A549 (cell line): ENCODE measurements around the gene CHCHD6. TPM values are rescaled to one million over a fixed set of nuclear protein-coding genes. Genes with fewer than 3 reads are reported as not detected.

Experiments used
- ATAC-seq, 2 experiments: fragments of 200-7000 bp in 1 of 2; fragments of >200 bp in 1 of 2; cut with Nextera tagmentation in 1 of 2; cut with Tn5 transposase in 1 of 2; 3 replicates each; pipeline versions ENCODE4 v1.8.0 to v1.9.1; 2018 to 2020; ENCODE audit warnings: mild to moderate bottlenecking in 1 of 2, moderate library complexity in 1 of 2
- CTCF ChIA-PET: fragments of 300-600 bp; sonication (Branson Sonifier 250); formaldehyde crosslinking; extraction: SDS; loops from one replicate; lab custom pipeline; 2021; ENCODE audit warnings: antibody characterized with exemption, inconsistent platforms; lab: Yijun Ruan, JAX
- POLR2A ChIA-PET: fragments of 350-600 bp; formaldehyde crosslinking; extraction: SDS; loops from one replicate; lab custom pipeline; 2021; ENCODE audit warnings: antibody characterized with exemption, inconsistent platforms; lab: Yijun Ruan, JAX
- DNase-seq, 2 experiments: peaks; one replicate each; pipeline versions ENCODE4 v3.0.0 to v3.0.0-alpha.2; 2011 to 2016; ENCODE audit warnings: low read depth in 1 of 2, low spot score in 1 of 2
- FAIRE-seq: peaks from 2 replicates; lab custom pipeline; 2011; peaks lifted over from hg19 to GRCh38; lab: Jason Lieb, UNC
- H3K27ac ChIP-seq, 2 experiments: fragments of >200 bp; sonication (Bioruptor Twin); formaldehyde crosslinking; 3 replicates each; pipeline ENCODE4 v1.5.1; 2016 to 2017
- H3K4me1 ChIP-seq: fragments of >200 bp; sonication (Bioruptor Twin); formaldehyde crosslinking; 3 replicates; pipeline ENCODE4 v1.6.1; 2016
- H3K4me2 ChIP-seq: fragments of >200 bp; sonication (Bioruptor Twin); formaldehyde crosslinking; 3 replicates; pipeline ENCODE4 v1.6.1; 2016
- H3K4me3 ChIP-seq: fragments of >200 bp; sonication (Bioruptor Twin); formaldehyde crosslinking; 3 replicates; pipeline ENCODE4 v1.5.1; 2016
- H3K9me3 ChIP-seq: fragments of >200 bp; sonication (Bioruptor Twin); formaldehyde crosslinking; 3 replicates; pipeline ENCODE4 v1.6.1; 2016
- CBX2 ChIP-seq: fragments of 200-600 bp; sonication (generic); IDR thresholded peaks from 2 replicates; pipeline ENCODE4 v1.6.1; 2016; ENCODE audit warnings: low read depth, mild to moderate bottlenecking, borderline replicate concordance
- CHD2 ChIP-seq: fragments of 150-350 bp; IDR thresholded peaks from 2 replicates; pipeline ENCODE4 v1.6.1; 2014; ENCODE audit warnings: low read length; ENCODE audit not compliant: partially characterized antibody
- EHF ChIP-seq: fragments of 250-450 bp; sonication (Bioruptor Pico); IDR thresholded peaks from 2 replicates; pipeline ENCODE4 v1.5.0; 2020; ENCODE audit warnings: mild to moderate bottlenecking
- EHMT2 ChIP-seq: fragments of 200-600 bp; sonication (generic); IDR thresholded peaks from 2 replicates; pipeline ENCODE4 v1.6.1; 2016; ENCODE audit warnings: antibody characterized with exemption, low read depth, mild to moderate bottlenecking, moderate library complexity
- ESRRA ChIP-seq: fragments of 150-350 bp; IDR thresholded peaks from 2 replicates; pipeline ENCODE4 v1.6.1; 2014; ENCODE audit warnings: mild to moderate bottlenecking, low read length, borderline replicate concordance
- HES2 ChIP-seq: fragments of >200 bp; sonication (Bioruptor Twin); formaldehyde crosslinking; IDR thresholded peaks from 2 replicates; pipeline ENCODE4 v1.6.1; 2016
- HEYL ChIP-seq: fragments of 250-450 bp; sonication (Bioruptor Pico); IDR thresholded peaks from 2 replicates; pipeline ENCODE4 v1.8.0; 2021; ENCODE audit warnings: mild to moderate bottlenecking, moderate library complexity
- HMGXB4 ChIP-seq: fragments of 250-450 bp; sonication (Bioruptor Pico); IDR thresholded peaks from 2 replicates; pipeline ENCODE4 v1.5.0; 2021; ENCODE audit warnings: mild to moderate bottlenecking, moderate library complexity, borderline replicate concordance
- HOXB13 ChIP-seq: fragments of 250-450 bp; sonication (Bioruptor Pico); IDR thresholded peaks from 2 replicates; pipeline ENCODE4 v1.5.0; 2020; ENCODE audit warnings: low read depth, mild to moderate bottlenecking, moderate library complexity
- HOXB5 ChIP-seq: fragments of 250-450 bp; sonication (Bioruptor Pico); IDR thresholded peaks from 2 replicates; pipeline ENCODE4 v1.5.0; 2020; ENCODE audit warnings: mild to moderate bottlenecking, moderate library complexity
- JUN ChIP-seq, 2 experiments: fragments of >200 bp; sonication (Bioruptor Twin); formaldehyde crosslinking; IDR thresholded peaks; 2 replicates in 1 of 2; 3 replicates in 1 of 2; pipeline ENCODE4 v1.6.1; 2016 to 2017
- KDM1A ChIP-seq: fragments of 200-600 bp; sonication (generic); IDR thresholded peaks from 2 replicates; pipeline ENCODE4 v1.6.1; 2016; ENCODE audit warnings: low read depth, mild to moderate bottlenecking
- NFE2L2 ChIP-seq: fragments of 150-350 bp; conservative IDR thresholded peaks from 2 replicates; pipeline ENCODE4 v1.6.1; 2014; ENCODE audit warnings: low read length
- NR3C1 ChIP-seq: fragments of >200 bp; sonication (Bioruptor Twin); formaldehyde crosslinking; IDR thresholded peaks from 3 replicates; pipeline ENCODE4 v1.6.1; 2017
- POLR2AphosphoS2 ChIP-seq: conservative IDR thresholded peaks from 2 replicates; pipeline ENCODE4 v1.6.1; 2012; ENCODE audit warnings: low read length, improper control_type of control experiment, inconsistent platforms
- RAD21 ChIP-seq, 2 experiments: fragments of >200 bp in 1 of 2; sonication (Bioruptor Twin) in 1 of 2; formaldehyde crosslinking in 1 of 2; IDR thresholded peaks in 1 of 2; conservative IDR thresholded peaks in 1 of 2; 2 replicates in 1 of 2; 3 replicates in 1 of 2; pipeline ENCODE4 v1.6.1; 2012 to 2018; ENCODE audit warnings: inconsistent platforms in 1 of 2
- RARB ChIP-seq: fragments of 250-450 bp; sonication (Bioruptor Pico); IDR thresholded peaks from 2 replicates; pipeline ENCODE4 v1.8.0; 2021; ENCODE audit warnings: mild to moderate bottlenecking, moderate library complexity
- TFCP2L1 ChIP-seq: fragments of 250-450 bp; sonication (Bioruptor Pico); IDR thresholded peaks from 2 replicates; pipeline ENCODE4 v1.5.0; 2021; ENCODE audit warnings: mild to moderate bottlenecking
- ZFP36 ChIP-seq: fragments of 450-650 bp; IDR thresholded peaks from 2 replicates; pipeline ENCODE4 v1.6.1; 2014; ENCODE audit warnings: borderline replicate concordance; ENCODE audit not compliant: partially characterized antibody
- WGBS: methylation state at CpG from one replicate; pipeline ENCODE4 v1.1.6; 2017; ENCODE audit errors: missing lambda C conversion rate; 5-methylcytosine and 5-hydroxymethylcytosine counted together
- polyA plus RNA-seq, 4 experiments: library from polyadenylated mRNA; depleted of rRNA in 3 of 4; stranded (reverse); fragments of >200 nt; fragmentation: RNase III in 1 of 4; extraction: RNeasy Plus Mini Kit Qiagen cat#74134 plus additional on column Dnase treatment in 1 of 4; gene quantifications; 2 replicates in 3 of 4; 3 replicates in 1 of 4; pipeline ENCODE4 v1.2.3, GENCODE V29; 2011 to 2017
- TF ChIP-seq, protein P1 (sequence below): fragments of 150-350 bp; IDR thresholded peaks from 2 replicates; pipeline ENCODE4 v1.6.1; 2014; ENCODE audit warnings: low read depth, mild to moderate bottlenecking, low read length
- TF ChIP-seq, protein P2 (sequence below): fragments of 250-450 bp; sonication (Bioruptor Pico); IDR thresholded peaks from 2 replicates; pipeline ENCODE4 v1.5.0; 2020; ENCODE audit warnings: low read depth, mild to moderate bottlenecking, moderate library complexity
- TF ChIP-seq, protein P3 (sequence below): fragments of >200 bp; sonication (Bioruptor Twin); formaldehyde crosslinking; IDR thresholded peaks from 3 replicates; pipeline ENCODE4 v1.5.1; 2016
- TF ChIP-seq, protein P4 (sequence below): fragments of 450-650 bp; IDR thresholded peaks from 2 replicates; pipeline ENCODE4 v1.6.1; 2014; ENCODE audit warnings: antibody characterized with exemption
- TF ChIP-seq, protein P5 (sequence below): IDR thresholded peaks from 2 replicates; pipeline ENCODE4 v1.6.1; 2012
- TF ChIP-seq, protein P6 (sequence below): IDR thresholded peaks from 2 replicates; pipeline ENCODE4 v1.6.1; 2012

Gene CHCHD6
- polyA plus RNA-seq, 2 of the 4 experiments (the other 2 are of a cell fraction): 15.0 to 18.1 TPM

DNA sequence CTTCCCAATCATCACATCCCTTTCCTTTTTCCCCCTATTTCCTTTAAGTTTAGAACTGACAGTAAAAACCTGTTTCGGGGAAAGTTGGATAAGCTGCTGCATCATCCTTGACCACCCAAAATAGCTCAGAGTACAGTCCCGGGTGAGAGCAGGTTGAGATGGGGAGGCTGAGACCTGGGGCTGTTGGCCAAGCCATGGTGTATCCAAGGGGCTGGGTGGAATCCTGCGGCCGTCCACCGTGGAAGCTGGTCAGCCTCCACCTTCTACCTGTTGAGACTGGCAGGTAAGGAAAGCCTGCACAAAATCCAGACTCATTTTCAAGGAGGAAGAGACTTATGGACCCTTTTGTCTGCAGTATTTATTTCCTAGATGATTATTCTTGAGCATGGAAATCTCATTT is 150.6 kb downstream of the CHCHD6 start:
- DNase-seq (no peak), FAIRE-seq (no peak)
- 100% methylated on average over 5 of the region's 5 CpGs for WGBS
- no peaks in the 10 kb centered on the region for H3K9me3 ChIP-seq
- no peak for TF ChIP-seq RAD21 (conservative IDR thresholded peaks at IDR 0.05 in 1 of 2, IDR thresholded peaks at IDR 0.05 in 1 of 2)
- no peak for TF ChIP-seq NR3C1
- TF ChIP-seq EHF (CRISPR knock-in tag): no peak
- no peak for TF ChIP-seq NFE2L2
- TF ChIP-seq, protein P1, sequence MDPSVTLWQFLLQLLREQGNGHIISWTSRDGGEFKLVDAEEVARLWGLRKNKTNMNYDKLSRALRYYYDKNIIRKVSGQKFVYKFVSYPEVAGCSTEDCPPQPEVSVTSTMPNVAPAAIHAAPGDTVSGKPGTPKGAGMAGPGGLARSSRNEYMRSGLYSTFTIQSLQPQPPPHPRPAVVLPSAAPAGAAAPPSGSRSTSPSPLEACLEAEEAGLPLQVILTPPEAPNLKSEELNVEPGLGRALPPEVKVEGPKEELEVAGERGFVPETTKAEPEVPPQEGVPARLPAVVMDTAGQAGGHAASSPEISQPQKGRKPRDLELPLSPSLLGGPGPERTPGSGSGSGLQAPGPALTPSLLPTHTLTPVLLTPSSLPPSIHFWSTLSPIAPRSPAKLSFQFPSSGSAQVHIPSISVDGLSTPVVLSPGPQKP: no peak
- no peak for TF ChIP-seq HOXB5
- no peak for TF ChIP-seq HES2
- TF ChIP-seq, protein P2, sequence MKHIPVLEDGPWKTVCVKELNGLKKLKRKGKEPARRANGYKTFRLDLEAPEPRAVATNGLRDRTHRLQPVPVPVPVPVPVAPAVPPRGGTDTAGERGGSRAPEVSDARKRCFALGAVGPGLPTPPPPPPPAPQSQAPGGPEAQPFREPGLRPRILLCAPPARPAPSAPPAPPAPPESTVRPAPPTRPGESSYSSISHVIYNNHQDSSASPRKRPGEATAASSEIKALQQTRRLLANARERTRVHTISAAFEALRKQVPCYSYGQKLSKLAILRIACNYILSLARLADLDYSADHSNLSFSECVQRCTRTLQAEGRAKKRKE (CRISPR knock-in tag): no peak
- TF ChIP-seq HEYL: no peak
- no peak for TF ChIP-seq CHD2
- no peak for TF ChIP-seq ESRRA
- no peak for TF ChIP-seq JUN (IDR thresholded peaks at IDR 0.05)
- TF ChIP-seq RARB (CRISPR knock-in tag): no peak
- no peak for TF ChIP-seq ZFP36
- TF ChIP-seq, protein P3, sequence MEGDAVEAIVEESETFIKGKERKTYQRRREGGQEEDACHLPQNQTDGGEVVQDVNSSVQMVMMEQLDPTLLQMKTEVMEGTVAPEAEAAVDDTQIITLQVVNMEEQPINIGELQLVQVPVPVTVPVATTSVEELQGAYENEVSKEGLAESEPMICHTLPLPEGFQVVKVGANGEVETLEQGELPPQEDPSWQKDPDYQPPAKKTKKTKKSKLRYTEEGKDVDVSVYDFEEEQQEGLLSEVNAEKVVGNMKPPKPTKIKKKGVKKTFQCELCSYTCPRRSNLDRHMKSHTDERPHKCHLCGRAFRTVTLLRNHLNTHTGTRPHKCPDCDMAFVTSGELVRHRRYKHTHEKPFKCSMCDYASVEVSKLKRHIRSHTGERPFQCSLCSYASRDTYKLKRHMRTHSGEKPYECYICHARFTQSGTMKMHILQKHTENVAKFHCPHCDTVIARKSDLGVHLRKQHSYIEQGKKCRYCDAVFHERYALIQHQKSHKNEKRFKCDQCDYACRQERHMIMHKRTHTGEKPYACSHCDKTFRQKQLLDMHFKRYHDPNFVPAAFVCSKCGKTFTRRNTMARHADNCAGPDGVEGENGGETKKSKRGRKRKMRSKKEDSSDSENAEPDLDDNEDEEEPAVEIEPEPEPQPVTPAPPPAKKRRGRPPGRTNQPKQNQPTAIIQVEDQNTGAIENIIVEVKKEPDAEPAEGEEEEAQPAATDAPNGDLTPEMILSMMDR: no peak
- TF ChIP-seq, all 56 proteins: peak for 0
- H3K4me3 ChIP-seq: no peak overlapping the region
- H3K27ac ChIP-seq: no peak overlapping the region
- ChIA-PET CTCF (no interaction called here), POLR2A (no interaction called here)
- no peak overlapping the region for H3K4me2 ChIP-seq
- peaks cover 42% of the 10 kb centered on the region for H3K4me1 ChIP-seq
- ATAC-seq: no peak

DNA sequence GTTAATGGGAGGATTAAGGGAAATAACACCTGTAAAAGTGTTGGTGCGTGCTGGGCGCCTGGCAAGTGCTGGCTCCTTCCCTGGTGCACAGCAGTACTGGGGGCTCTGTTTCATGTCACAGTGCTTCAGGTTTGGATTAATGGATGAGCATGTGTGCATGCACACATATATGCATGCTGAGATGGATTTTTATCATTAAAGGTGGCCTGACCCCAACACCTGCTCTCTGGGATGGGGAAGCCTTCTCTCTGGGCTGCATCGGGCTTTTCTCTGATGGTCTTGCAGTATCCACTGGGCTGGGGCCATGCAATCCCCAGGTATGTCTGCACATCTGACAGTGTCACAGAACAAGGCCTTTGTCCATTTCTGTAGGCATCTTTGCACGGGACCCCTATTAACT is 151.3 kb downstream of the CHCHD6 start:
- Histone ChIP-seq H3K4me3 (no peak overlapping the region), H3K4me1 (peaks cover 40% of the 10 kb centered on the region), H3K27ac (no peak overlapping the region), H3K4me2 (no peak overlapping the region)
- FAIRE-seq (no peak), ATAC-seq (no peak), DNase-seq (no peak)
- POLR2A ChIA-PET: interaction anchor here (0.6 kb wide), 1 partner anchor 57 kb away, joined by 4 read pairs; no protein-coding TSS in a partner anchor
- TF ChIP-seq, protein P4, sequence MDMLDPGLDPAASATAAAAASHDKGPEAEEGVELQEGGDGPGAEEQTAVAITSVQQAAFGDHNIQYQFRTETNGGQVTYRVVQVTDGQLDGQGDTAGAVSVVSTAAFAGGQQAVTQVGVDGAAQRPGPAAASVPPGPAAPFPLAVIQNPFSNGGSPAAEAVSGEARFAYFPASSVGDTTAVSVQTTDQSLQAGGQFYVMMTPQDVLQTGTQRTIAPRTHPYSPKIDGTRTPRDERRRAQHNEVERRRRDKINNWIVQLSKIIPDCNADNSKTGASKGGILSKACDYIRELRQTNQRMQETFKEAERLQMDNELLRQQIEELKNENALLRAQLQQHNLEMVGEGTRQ: no peak
- TF ChIP-seq JUN (IDR thresholded peaks at IDR 0.05): no peak
- no peak for TF ChIP-seq KDM1A
- TF ChIP-seq, protein P2 (CRISPR knock-in tag): no peak
- TF ChIP-seq RARB (CRISPR knock-in tag): no peak
- no peak for TF ChIP-seq POLR2AphosphoS2
- no peak for TF ChIP-seq ZFP36
- TF ChIP-seq, protein P5, sequence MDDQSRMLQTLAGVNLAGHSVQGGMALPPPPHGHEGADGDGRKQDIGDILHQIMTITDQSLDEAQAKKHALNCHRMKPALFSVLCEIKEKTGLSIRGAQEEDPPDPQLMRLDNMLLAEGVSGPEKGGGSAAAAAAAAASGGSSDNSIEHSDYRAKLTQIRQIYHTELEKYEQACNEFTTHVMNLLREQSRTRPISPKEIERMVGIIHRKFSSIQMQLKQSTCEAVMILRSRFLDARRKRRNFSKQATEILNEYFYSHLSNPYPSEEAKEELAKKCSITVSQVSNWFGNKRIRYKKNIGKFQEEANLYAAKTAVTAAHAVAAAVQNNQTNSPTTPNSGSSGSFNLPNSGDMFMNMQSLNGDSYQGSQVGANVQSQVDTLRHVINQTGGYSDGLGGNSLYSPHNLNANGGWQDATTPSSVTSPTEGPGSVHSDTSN: no peak
- TF ChIP-seq, protein P6, sequence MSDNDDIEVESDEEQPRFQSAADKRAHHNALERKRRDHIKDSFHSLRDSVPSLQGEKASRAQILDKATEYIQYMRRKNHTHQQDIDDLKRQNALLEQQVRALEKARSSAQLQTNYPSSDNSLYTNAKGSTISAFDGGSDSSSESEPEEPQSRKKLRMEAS: no peak
- no peak for TF ChIP-seq HOXB13 (CRISPR knock-in tag)
- TF ChIP-seq EHMT2: no peak
- TF ChIP-seq, protein P1: no peak
- no peak for TF ChIP-seq CBX2
- no peak for TF ChIP-seq HEYL
- TF ChIP-seq HMGXB4 (CRISPR knock-in tag): no peak
- TF ChIP-seq TFCP2L1 (CRISPR knock-in tag): no peak
- TF ChIP-seq, all 56 proteins: peak for 0
- CTCF ChIA-PET: no interaction called here
- WGBS: 96% methylated on average over 4 of the region's 4 CpGs
- no peaks in the 10 kb centered on the region for H3K9me3 ChIP-seq
